ENCODE data around the gene MROH8.
"Not testable (repeated sequence)": the region's sequence is repeated elsewhere in the genome, so short reads cannot be mapped to it uniquely, and the experiment has no call there.

The MROH8 gene

GRCh38 chr20:37131486-37131885 is 47.9 kb downstream of the MROH8 start:
- no peak overlapping the region for H3K27ac ChIP-seq
- TF ChIP-seq ZFX (IDR thresholded peaks at IDR 0.05) = no peak
- no peak for TF ChIP-seq CTCF (conservative IDR thresholded peaks at IDR 0.05)

GRCh38 chr20:37128803-37129202 is 50.5 kb downstream of the MROH8 start:
- H3K27ac ChIP-seq = no peak overlapping the region
- no peak for TF ChIP-seq CTCF (conservative IDR thresholded peaks at IDR 0.05)
- no peak for TF ChIP-seq ZFX (IDR thresholded peaks at IDR 0.05)

- H3K27ac ChIP-seq = not testable (repeated sequence)
Observed at GRCh38 chr20:37126290-37126689, 53.1 kb downstream of the MROH8 start.

GRCh38 chr20:37123441-37123840 is 55.9 kb downstream of the MROH8 start:
- no peak for TF ChIP-seq ZFX (IDR thresholded peaks at IDR 0.05)
- TF ChIP-seq CTCF (conservative IDR thresholded peaks at IDR 0.05) = no peak
- no peak overlapping the region for H3K27ac ChIP-seq

- no peak for TF ChIP-seq ZFX (IDR thresholded peaks at IDR 0.05)
- no peak for TF ChIP-seq CTCF (conservative IDR thresholded peaks at IDR 0.05)
Observed at GRCh38 chr20:37120497-37120896, 58.9 kb downstream of the MROH8 start.

GRCh38 chr20:37119356-37120036 is 59.9 kb downstream of the MROH8 start:
- no peak overlapping the region for H3K27ac ChIP-seq
- TF ChIP-seq CTCF (conservative IDR thresholded peaks at IDR 0.05) (no peak), ZFX (IDR thresholded peaks at IDR 0.05) (no peak)

More at GRCh38 chr20:37120497-37120896, 58.9 kb downstream of the MROH8 start:
- H3K27ac ChIP-seq = no peak overlapping the region

- H3K27ac ChIP-seq = no peak overlapping the region
- no peak for TF ChIP-seq CTCF (conservative IDR thresholded peaks at IDR 0.05)
- no peak for TF ChIP-seq ZFX (IDR thresholded peaks at IDR 0.05)
Observed at GRCh38 chr20:37114012-37114411, 65.3 kb downstream of the MROH8 start.

GRCh38 chr20:37111926-37112455 is 67.4 kb downstream of the MROH8 start:
- TF ChIP-seq ZFX (IDR thresholded peaks at IDR 0.05) (no peak), CTCF (conservative IDR thresholded peaks at IDR 0.05) (no peak)
- H3K27ac ChIP-seq = no peak overlapping the region

Data from C4-2B (cell line).